Measurements from ENCODE around the gene CPHXL2. TPM values are rescaled to one million over a fixed set of nuclear protein-coding genes. Genes with fewer than 3 reads are reported as not detected.

Gene CPHXL2
- total RNA-seq: not detected in 2 replicates

GRCh38 chr16:75676909-75677308 lies at the start of gene CPHXL2:
Gene CPHXL2, minus strand, starts transcription at chr16:75677009. Its CDS starts 10 bp downstream, at chr16:75676999.
- no peak for DNase-seq (ENCODE audit: low read depth)

DNA sequence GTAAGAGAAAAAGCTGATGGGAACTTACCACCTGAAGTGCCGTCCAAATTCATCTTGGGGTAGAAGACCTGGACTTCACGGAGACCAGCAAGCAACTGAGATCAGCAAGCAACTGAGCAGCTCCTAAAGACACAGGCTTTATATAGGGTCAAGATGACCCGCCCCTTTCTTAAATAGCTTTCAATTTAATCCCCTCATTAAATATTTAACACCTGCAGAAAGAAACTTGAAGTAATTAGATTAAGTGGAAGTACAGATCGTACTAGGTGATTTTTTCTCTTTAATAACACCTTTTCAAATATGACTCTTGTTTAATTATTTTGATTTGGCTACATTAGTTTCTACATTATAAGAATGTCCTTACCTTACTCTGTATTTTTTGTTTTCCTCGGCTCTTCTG lies 49.6 kb upstream of the CPHXL2 start, which contains the start of gene CPHXL:
TSS of gene CPHXL (minus strand) at position 101 of the 400 bp plus-strand sequence. CDS start at position 53, 48 bp downstream.
- DNase-seq (ENCODE audit: low read depth): no peak

DNA sequence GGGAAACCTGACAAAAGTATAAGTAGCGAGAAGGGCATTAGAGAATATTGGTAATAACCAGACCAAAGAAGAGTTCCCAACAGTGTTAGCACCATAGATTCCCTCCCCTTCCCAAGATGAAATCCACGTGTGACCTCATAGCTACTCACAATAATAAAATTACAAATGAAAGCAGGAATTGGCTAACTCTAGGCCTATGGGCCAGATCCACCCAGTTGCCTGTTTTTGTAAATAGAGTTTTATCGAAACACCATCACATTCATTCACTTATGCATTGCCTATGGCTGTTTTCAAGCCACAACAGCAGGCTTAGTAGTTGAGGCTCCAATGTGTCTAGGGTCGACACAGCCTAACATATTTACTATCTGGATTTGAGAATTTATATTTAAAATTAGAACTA lies 41.6 kb upstream of the CPHXL2 start:
- DNase-seq (ENCODE audit: low read depth): no peak

DNA sequence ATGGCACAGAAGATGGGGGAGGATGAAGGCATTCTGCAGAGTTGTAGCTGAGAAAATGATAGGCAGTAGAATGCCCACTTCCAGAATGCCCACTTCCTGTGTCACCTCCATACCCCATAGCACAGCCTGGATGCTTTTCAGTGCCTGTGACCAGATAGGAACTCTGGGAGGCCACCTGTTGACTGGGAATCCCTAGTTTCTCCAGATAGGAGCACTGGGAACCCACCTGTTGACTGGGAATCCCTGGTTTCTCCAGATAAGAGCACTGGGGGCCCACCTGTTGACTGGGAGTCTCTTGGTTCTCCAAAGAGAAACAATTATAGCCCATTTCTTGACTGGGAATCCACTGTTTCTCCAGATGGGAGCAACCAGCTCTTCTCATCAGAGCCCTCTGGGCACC lies 37.9 kb upstream of the CPHXL2 start:
- DNase-seq (ENCODE audit: low read depth): no peak

- no peak for DNase-seq (ENCODE audit: low read depth)
These were observed 33.5 kb upstream of the CPHXL2 start for GRCh38 chr16:75710344-75710743.

DNA sequence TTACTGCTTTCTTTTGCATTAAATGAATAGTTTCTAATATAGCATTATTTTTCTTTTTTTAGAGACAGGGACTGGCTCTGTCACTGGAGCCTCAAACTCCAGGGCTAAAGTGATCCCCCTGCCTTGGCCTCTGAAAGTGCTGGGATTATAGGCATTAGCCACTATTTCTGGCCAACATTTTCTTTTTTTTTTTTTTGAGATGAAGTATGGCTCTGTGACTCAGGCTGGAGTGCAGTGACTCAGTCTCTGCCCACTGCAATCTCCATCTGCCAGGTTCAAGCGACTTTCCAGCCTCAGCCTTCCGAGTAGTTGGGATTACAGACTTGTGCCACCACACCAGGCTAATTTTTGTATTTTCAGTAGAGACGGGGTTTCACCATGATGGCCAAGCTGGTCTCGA lies 26.5 kb upstream of the CPHXL2 start:
- DNase-seq (ENCODE audit: low read depth): no peak

DNA sequence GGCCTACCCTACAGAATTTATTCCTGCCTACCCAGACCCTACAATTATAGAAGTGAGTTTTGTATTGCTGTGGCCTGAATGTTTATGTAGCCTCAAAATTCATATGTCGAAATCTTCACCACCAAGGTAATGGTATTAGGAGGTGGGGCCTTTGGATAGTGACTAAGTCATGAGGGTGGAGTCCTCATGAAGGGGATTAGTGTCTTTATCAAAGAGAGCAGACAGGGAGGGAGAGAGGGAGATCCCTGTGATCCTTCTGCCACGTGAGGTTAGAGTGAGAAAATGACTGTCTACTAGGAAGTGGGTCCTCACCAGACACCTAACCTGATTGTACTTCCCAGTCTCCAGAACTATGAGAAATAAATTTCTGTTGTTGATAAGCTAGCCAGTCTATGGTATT lies 25.4 kb upstream of the CPHXL2 start:
- DNase-seq (ENCODE audit: low read depth): no peak

- DNase-seq (ENCODE audit: low read depth): no peak
These were observed 24.6 kb upstream of the CPHXL2 start, which contains the start of gene DUXB for GRCh38 chr16:75701361-75701760. Gene DUXB, minus strand, starts transcription at chr16:75701461. Its CDS starts 43 bp downstream, at chr16:75701418.

DNA sequence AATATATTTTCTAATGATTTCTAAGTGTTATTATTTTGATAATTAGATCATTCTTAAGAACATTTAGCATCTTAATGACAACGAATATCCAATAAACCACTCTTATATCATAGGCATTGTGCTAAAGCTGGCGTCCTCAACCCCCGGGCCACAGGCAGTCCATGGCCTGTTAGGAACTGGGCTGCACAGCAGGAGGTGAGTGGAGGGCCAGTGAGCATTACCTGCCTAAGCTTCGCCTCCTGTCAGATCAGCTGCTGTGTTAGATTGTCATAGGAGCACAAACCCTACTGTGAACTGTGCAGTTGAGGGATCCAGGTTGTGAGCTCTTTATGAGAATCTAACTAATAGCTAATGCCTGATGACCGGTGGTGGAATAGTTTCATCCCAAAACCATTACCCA lies 20.8 kb upstream of the CPHXL2 start:
- no peak for DNase-seq (ENCODE audit: low read depth)

DNA sequence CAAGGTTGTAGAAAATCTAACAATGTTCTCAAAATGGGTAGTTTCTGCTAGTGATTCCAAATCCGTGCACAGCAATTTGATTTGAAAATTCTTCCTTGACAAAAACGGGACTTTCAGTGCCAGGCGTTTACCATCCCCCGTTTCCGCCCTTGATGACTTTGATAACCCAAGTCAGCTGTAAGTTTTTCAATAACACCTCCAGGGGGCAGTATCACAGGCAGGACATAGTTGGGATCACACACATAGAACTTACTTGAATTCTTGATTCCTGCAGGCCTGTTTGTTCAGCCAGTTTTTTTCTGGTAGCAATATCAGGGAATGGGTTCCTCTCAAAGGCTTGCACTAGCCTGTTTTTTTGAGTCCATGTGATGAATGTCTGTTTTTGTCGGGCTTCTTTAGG lies 18.9 kb upstream of the CPHXL2 start:
- DNase-seq (ENCODE audit: low read depth): no peak

DNA sequence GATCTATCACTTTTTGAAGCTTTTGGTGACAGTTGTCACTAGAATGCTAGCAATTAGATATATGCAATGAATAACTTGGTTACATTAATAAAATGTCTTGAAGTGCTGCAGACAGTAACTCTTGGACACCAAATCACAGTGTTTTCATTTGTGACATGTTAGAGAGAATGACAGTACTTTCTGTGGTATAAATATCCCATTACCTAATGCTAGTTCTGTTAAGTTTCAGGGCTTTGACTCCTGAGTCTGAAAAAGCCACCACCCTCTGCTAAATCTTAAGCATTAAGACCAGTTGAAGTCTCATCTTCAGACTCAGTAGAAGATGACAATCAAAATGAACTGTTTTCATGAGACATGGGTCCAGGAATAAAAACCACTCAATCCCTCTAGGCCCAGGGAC lies 10.6 kb upstream of the CPHXL2 start:
- no peak for DNase-seq (ENCODE audit: low read depth)

DNA sequence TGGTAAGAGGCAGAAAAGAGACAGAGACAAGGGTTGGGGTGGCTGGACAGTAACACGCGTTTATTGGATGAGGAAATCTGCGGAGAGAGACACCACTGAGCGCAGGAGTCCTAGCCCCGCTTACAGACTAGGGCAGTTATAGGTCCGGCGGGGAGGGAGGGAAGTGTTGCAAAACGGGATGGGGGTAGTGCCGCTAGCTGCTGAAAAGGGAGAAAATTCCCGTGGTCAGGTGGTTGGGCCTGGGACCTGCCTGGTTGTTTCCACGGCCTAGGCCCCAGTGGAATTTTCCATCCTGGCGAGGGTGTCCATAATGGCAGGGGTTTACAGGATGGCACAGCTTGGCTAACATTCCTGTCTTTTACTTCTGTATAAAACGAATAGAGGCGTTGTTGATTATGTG lies 5.5 kb upstream of the CPHXL2 start:
- DNase-seq (ENCODE audit: low read depth): no peak

GRCh38 chr16:75679366-75679765 lies 2.6 kb upstream of the CPHXL2 start:
- DNase-seq (ENCODE audit: low read depth): no peak

- no peak for DNase-seq (ENCODE audit: low read depth)
These were observed 9.3 kb downstream of the CPHXL2 start for GRCh38 chr16:75667503-75667902.

DNA sequence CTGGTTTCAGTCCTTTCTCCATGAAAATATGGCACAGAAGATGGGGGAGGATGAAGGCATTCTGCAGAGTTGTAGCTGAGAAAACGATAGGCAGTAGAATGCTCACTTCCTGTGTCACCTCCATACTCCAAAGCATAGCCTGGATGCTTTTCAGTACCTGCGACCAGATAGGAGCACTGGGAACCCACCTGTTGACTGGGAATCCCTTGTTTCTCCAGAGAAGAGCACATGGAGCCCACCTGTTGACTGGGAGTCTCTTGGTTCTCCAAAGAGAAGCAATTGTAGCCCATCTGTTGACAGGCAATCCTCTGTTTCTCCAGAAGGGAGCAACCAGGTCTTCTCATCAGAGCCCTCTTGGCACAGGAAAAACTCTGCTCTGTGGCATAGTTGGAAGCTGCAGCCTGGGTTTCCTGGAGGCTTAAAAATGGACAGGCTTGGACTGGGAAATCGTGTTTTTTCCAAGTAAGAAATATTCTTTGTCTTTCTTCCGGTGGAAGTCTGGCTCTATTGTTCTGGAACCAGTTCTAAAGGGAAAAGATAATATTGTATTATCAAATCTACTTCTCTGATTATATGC lies 16.0 kb downstream of the CPHXL2 start:
- DNase-seq (ENCODE audit: low read depth): no peak

DNA sequence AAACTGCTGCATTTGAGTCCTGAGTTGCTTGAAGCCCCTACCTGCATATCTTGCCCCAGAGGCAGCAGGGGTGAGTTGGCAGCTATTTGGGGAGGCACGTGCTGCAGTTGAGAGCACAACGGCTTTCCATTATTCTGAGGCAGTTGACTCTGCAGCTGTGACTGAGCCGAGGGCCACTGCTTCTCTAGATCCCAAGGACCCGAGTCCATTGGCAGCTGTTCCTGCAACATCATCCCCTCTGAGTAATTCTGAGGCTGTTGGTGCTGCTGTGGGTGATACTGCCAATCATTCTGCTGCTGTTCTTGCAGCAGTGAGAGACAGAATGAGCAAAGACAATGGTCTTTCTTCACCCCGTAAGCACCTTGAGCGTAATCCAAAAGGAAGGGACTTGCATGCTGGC lies 16.5 kb downstream of the CPHXL2 start:
- DNase-seq (ENCODE audit: low read depth): no peak

DNA sequence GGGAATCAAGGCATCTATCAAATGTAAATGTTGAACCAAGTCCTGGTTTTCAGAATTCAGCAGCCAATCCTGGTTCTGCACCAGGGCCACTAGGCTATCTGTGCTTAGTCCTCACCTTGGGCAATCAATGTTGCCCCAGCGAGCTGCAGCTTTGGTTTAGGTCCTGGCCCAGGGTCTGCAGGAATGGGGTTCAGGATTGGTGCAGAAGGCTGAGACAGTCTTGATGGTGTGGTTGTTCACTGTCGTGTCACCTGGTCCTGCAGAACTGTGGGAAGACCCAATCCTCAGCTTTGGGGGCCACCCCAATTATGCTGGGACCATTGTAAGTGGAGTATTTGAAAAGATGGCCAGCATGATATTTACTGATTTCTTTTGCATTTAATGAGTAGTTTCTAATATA lies 18.6 kb downstream of the CPHXL2 start:
- DNase-seq (ENCODE audit: low read depth): no peak

GRCh38 chr16:75653922-75654321 lies 22.9 kb downstream of the CPHXL2 start:
- DNase-seq (ENCODE audit: low read depth): no peak

GRCh38 chr16:75648265-75649076 lies 28.3 kb downstream of the CPHXL2 start:
- DNase-seq (ENCODE audit: low read depth): peak; percentile 56

GRCh38 chr16:75647492-75648264 lies 29.1 kb downstream of the CPHXL2 start, which contains the start of the genes KARS1 and TERF2IP:
Gene KARS1, minus strand, starts transcription at chr16:75647665. Its CDS starts 26 bp downstream, at chr16:75647639.
Gene TERF2IP, plus strand, starts transcription at chr16:75647773. Its CDS starts 110 bp downstream, at chr16:75647883.
- DNase-seq (ENCODE audit: low read depth): peak; percentile 87

DNA sequence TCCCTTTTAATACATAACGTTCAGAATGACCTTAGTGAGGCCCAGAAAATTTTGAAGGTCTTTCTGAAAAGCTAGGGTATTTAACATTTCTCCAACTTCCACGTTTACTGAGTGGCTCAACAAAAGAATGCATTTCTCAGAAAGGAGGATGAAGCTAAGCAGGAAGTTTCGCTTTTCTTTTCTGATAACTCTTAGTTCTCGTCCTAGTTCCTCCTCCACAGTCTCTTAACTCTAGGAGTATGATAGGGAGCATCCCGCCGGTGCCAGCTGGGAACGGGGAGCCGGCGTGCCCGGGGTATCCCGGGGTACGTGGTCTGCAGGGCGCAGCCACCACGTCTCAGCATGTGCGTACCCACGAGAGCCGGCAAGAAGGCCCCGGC lies 29.7 kb downstream of the CPHXL2 start:
- no peak for DNase-seq (ENCODE audit: low read depth)

DNA sequence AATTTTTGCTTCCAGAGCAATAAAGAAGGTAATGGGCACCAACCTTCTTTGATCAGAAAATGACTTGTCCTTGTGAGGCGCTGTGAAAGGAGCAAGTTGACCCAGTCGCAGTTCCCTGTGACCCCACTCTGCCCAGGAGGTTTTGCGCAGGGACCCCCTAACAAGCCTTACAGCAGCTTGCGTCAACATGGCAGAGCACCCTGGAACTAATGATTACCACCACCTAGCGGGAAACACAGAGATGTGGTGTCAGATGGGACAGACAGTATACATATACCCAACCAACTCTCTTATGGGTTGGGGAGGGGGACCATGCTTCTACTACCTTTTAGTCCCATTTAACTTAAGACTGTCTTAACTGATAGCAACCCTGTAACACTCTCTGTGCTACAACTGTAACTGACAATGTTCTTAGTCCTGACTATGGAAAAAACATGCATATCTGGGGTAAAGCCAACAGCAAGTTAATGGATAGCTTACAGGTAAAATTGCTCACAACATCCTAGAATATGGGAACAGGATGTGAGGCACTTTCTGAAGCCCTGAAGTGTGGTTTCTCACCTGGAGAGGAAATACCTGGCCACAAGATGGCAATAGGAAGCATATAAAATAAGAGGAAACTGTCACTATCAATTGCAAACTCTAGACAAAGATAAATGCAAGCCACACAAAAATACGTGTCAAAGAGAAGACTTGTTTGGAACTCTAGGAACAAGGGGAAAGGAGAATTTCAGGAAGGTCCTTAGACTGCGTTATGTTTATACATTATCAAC lies 32.4 kb downstream of the CPHXL2 start:
- DNase-seq (ENCODE audit: low read depth): no peak

All from renal cortical epithelial cell (primary cell).